Right renal cortex interstitium (tissue), 3 donors: Measurements from ENCODE around the gene TMIE. TPM values are rescaled to one million over a fixed set of nuclear protein-coding genes. Genes with fewer than 3 reads are reported as not detected.

Experiments used
- DNase-seq, 3 donors: peaks; one replicate each; pipeline ENCODE4 v3.0.0-alpha.2; 2013; ENCODE audit warnings: low read depth in 3 of 3, low spot score in 2 of 3
- polyA plus RNA-seq, 3 donors: library from polyadenylated mRNA; unstranded; fragments of 120-200 nt; gene quantifications; one replicate each; pipeline ENCODE4 v1.2.1, GENCODE V29; 2013; ENCODE audit not compliant: insufficient read length in 3 of 3

The TMIE gene, protein sequence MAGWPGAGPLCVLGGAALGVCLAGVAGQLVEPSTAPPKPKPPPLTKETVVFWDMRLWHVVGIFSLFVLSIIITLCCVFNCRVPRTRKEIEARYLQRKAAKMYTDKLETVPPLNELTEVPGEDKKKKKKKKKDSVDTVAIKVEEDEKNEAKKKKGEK
- polyA plus RNA-seq = 1 to 10 TPM; 1.0 to 1.1 (median 1.1) TPM

GRCh38 chr3:46701181-46701939 lies at the start of gene TMIE:
TSS of gene TMIE (plus strand) at chr3:46701392. CDS start at chr3:46701488, 96 bp downstream.
- no peak for DNase-seq

GRCh38 chr3:46655271-46655670 lies 45.9 kb upstream of the TMIE start:
- no peak for DNase-seq

GRCh38 chr3:46656778-46657556 lies 44.2 kb upstream of the TMIE start:
- DNase-seq = no peak

DNA sequence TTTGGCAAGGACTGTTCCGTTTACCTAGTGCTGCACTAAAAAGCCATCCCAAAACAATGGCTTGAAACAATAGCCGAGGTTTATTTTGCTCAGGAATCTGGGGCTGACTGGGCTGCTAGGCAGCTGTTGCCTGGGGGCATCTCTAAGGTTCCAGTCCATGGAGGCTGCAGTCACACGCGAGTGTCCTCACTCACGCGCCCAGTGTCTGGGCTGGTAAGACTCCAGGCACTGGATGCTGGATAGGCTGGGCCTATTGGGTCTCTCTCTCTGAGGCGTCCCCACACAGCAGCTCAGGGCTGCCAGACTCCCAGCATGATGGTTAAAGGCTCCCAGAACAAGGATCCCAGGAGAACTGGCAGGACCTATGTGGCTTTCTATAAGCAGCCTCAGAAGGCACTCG lies 41.9 kb upstream of the TMIE start:
- DNase-seq = no peak

- DNase-seq = no peak
Measured at GRCh38 chr3:46660003-46660402, 41.2 kb upstream of the TMIE start.

DNA sequence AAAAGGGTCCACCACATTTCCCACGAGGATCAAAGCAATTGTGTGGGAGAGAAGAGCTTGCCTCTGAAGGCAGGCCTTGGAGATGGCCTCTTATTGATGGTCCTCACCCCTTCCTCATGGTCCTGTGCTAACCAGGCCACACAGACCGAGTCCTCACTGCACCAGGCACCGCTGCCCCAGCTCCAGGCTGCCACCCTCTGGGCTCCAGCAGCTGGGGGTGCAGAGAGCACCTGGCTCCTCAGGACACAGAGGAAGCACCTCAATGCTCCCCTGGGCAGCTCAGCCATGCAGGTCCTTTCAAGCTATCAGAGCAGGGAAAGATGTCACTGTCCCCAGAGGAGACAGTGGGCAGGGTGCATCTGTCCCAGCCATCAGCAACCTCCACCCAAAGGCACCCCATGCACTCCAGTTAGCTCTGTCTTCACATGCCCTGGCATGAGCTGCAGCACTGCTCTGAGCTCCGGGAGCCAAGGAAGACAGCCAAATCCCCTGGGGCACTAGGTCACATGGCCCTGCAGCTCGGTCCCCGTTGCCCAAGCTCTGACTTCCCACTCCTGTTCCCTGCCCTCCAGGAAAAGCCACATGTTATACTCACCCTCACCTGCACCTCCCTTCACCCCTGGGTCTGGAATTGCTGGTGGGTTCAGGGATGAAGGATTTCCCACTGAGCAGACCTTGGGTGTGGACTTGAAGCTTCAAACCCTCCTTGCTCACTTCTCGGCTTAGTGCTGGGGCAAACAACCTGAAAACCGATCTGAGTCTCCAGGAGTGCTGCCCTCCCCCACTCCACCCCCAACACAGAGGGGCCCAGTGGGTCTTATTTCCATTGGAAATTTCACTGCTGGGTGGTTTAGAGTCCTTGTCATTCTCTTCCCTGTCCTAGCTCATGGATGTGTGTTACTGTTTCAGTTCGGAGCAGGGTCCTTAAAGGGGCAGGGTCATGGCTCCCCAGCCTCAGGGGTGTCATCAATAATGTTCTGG lies 40.4 kb upstream of the TMIE start:
- no peak for DNase-seq

GRCh38 chr3:46661776-46662766 lies 39.1 kb upstream of the TMIE start:
- DNase-seq = no peak

GRCh38 chr3:46662771-46663551 lies 38.2 kb upstream of the TMIE start:
- peak; percentile 54 to 69 (median 61) for DNase-seq

- DNase-seq = peak in 1 of 3 donors; percentile 31
Measured at GRCh38 chr3:46663591-46664135, 37.5 kb upstream of the TMIE start.

DNA sequence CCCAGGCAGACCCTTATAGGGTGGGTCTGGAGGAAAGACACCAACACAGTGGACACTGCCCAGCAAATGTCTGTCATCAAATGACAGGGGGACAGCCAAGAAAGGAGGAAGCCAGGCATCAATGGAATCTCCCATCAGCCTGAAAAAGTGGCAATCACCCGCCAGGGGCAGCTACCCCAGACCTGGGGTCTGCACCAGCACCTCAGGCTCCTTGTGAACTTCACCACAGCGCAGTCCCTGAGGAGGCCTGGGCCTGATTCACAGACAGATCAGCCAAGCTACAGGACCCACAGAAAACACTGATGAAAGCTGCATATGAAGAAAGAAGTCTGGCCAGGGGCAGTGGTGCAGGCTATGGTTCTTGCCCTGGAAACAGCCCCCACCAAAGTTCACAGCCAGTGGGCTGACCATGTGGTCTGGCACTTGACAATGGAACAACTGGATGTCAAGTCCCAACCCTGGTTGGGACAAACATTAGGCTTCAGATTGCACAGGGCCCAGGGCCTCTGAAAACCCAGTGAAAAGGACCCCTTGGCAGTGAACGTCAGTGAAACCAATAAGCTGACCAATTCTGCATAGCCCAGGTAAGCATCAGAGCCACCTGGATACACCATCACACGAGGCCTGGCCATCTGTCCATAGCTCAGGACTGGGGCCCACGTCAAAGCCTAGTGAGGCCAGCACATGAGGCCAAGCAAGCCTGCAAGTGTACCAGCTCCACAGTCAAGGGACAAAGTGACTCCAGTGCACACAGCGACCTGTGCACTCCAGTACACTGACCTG lies 36.8 kb upstream of the TMIE start:
- no peak for DNase-seq

DNA sequence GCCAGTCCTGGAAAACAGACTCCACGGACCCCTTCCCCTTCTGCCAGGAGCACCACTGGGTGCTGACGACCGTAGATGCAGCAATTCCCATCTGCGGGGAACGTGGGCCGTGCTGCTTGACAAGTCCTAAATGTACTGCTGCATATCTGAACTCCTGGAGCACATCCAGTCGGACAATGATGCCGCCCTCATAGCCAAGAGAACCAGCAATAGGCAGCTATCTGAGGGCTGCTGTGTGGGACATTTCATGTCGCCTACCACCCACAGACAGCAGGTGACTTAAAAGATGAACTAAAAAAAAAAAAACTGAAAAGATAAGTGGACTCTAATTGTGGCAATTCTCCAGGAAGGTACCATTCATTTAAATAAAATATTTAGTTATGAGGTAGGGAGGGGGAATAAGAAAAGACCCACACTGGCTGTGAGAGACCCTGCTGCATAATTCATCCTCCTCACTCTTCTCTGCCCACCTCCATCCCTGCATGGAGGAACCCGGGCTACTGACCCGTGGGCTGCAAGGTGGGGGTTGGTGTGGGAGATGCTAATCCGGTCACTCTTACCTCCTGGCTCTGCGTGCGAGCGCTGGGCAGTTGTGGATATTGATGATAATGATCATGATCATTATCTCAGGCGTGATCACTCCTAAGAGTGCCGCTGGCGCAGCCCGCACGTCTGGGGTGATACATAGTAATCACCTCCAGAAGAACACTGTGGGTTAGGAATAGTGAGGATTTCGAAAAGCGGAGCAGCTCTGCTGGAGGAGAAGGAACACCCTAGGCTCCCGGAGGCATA lies 36.0 kb upstream of the TMIE start:
- DNase-seq = no peak

DNA sequence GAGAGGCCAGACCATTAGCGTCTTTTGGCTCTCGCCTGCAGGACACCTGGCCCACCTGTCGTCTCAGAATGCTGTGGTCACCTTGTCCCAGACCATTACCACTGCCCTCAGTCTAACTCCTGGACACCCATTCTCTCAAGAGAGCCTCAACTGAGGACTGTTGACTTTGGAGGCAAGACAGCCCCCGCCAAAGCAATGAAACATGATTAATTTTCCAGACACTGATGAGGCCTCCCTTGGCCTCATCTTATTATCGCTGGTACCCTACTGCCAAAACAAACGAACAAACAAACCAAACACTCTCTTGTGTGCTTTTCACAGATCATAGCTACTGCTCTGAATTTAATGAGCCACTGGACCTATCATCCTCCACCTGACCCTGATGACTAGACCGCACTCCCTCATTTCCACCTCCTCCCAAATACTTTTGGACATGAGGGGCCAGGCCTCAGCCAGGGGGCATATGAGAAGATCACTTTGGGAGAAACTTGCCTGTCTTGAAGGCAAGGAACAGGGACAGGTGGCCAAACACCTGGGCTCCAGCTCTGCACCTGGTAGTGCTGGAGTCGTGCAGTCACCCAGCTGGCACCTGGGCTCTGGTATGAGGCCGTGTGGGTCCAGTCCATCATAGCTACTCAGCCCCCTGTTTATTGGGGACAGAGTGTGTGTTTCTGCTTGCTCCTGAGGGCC lies 35.3 kb upstream of the TMIE start:
- no peak for DNase-seq

GRCh38 chr3:46666453-46666845 lies 34.7 kb upstream of the TMIE start:
- no peak for DNase-seq

- no peak for DNase-seq
Measured at GRCh38 chr3:46667061-46667621, 34.1 kb upstream of the TMIE start.

DNA sequence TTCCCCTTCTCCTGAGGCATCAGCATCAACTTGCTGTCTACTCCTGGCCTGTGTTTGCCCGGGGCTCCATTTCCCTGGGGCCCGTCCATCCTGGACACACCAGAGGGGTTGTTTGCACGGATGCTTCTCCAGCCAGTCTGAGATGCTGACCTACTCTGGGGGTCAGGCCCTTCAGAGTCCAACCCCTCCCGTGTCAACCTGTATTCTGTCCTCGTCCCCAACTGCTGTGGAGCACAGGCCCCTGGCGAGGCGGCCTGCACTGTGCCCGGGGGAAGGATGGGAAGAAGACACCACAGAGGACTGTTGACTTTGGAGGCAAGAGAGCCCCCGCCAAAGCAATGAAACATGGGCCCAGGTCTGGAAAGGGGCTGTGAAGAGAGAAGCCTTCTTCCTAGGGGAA lies 33.5 kb upstream of the TMIE start:
- no peak for DNase-seq

DNA sequence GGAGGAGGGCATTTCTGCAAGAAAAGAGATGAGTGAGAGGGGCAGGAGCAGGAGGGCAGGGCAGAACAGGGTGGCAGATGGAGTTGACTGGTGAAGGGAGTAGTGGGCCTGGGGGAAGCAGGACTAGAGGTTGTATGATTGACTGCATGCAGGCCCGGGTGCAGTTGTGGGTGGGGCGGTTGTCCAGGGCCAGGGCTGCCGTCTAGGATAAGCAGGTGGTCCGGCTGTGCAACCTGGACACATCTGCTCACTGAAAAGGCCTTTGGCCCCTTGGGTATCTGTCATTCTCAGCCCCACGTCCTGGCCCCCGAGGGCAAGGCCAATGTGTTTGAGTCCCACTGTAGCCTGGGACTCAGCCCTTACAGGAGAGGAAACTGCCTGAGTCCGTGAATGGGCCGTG lies 33.1 kb upstream of the TMIE start:
- no peak for DNase-seq
